K562 (cell line): ENCODE results near the gene SERPINB7. TPM values are rescaled to one million over a fixed set of nuclear protein-coding genes. Genes with fewer than 3 reads are reported as not detected.

ENCODE experiments used
- ATAC-seq: fragments of 200-7000 bp; cut with Tn5 transposase; 3 replicates; pipeline ENCODE4 v1.9.1; 2020; ENCODE audit warnings: moderate library complexity
- BruUV-seq: library from RNA; stranded (reverse); fragments of 400-500 nt; replicated peaks from 2 replicates; lab custom pipeline; 2021; lab: Mats Ljungman, UMichigan
- CTCF ChIA-PET: fragments of 300-600 bp; formaldehyde crosslinking; extraction: SDS; loops from one replicate; lab custom pipeline; 2021; ENCODE audit warnings: low intra/inter-chr PET ratio; lab: Yijun Ruan, JAX
- POLR2A ChIA-PET: fragments of 300-600, 350-650 bp; sonication (Branson Sonifier 250); formaldehyde crosslinking; extraction: SDS; loops from one replicate; lab custom pipeline; 2021; ENCODE audit warnings: antibody characterized with exemption, inconsistent platforms; lab: Yijun Ruan, JAX
- DNase-seq, 4 experiments: peaks; one replicate each; pipeline versions ENCODE4 v3.0.0 to v3.0.0-alpha.2; 2011 to 2018; ENCODE audit warnings: low spot score in 3 of 4, mixed read lengths in 3 of 4; ENCODE audit errors: extremely low read depth in 1 of 4
- FAIRE-seq: peaks from 2 replicates; lab custom pipeline; 2011; peaks lifted over from hg19 to GRCh38; lab: Jason Lieb, UNC
- H2AFZ ChIP-seq: 2 replicates; pipeline ENCODE4 v1.6.0; 2011; ENCODE audit warnings: low read depth, low read length, control low read depth, inconsistent platforms
- H3K27ac ChIP-seq: fragments of 200-600 bp; 3 replicates; pipeline ENCODE4 v1.8.0; 2011; ENCODE audit warnings: low read depth, mild to moderate bottlenecking, control low read depth, inconsistent platforms, low read length, moderate library complexity, mixed read lengths; ENCODE audit errors: extremely low read depth
- H3K27me3 ChIP-seq, 2 experiments: fragments of 300-600 bp in 1 of 2; 2 replicates in 1 of 2; 3 replicates in 1 of 2; pipeline versions ENCODE4 v1.6.0 to v1.8.0; 2011; ENCODE audit warnings: inconsistent platforms in 2 of 2, low read length in 2 of 2, mild to moderate bottlenecking in 1 of 2, mixed read lengths in 1 of 2, moderate library complexity in 1 of 2; ENCODE audit not compliant: control insufficient read depth in 2 of 2, insufficient read depth in 2 of 2
- H3K36me3 ChIP-seq: fragments of 300-600 bp; 3 replicates; pipeline ENCODE4 v1.8.0; 2011; ENCODE audit warnings: mild to moderate bottlenecking, low read length, inconsistent platforms; ENCODE audit not compliant: control insufficient read depth, insufficient read depth
- H3K4me1 ChIP-seq, 2 experiments: fragments of 200-600 bp in 1 of 2; replicated peaks in 1 of 2; 2 replicates in 1 of 2; 3 replicates in 1 of 2; pipeline versions ENCODE4 v1.5.1 to v1.8.0; 2011; ENCODE audit warnings: inconsistent platforms in 2 of 2, low read length in 2 of 2, mild to moderate bottlenecking in 1 of 2, mixed read lengths in 1 of 2, moderate library complexity in 1 of 2; ENCODE audit not compliant: control insufficient read depth in 2 of 2, insufficient read depth in 2 of 2
- H3K4me2 ChIP-seq: 2 replicates; pipeline ENCODE4 v1.6.1; 2011; ENCODE audit warnings: low read length, control low read depth, inconsistent platforms, mixed read lengths; ENCODE audit not compliant: insufficient read depth
- H3K4me3 ChIP-seq: fragments of 200-600 bp; sonication (generic), shearing (Covaris generic); 2 replicates; pipeline ENCODE4 v1.5.1; 2016; ENCODE audit warnings: control low read depth, inconsistent platforms
- H3K79me2 ChIP-seq: fragments of 200-600 bp; 3 replicates; pipeline ENCODE4 v1.8.0; 2011; ENCODE audit warnings: low read length, inconsistent platforms; ENCODE audit not compliant: control insufficient read depth, insufficient read depth
- H3K9ac ChIP-seq, 2 experiments: 2 replicates each; pipeline versions ENCODE4 v1.6.0 to v1.6.1; 2011; ENCODE audit warnings: low read depth in 2 of 2, low read length in 2 of 2, control low read depth in 1 of 2, inconsistent platforms in 1 of 2, mild to moderate bottlenecking in 1 of 2, mixed read lengths in 1 of 2; ENCODE audit not compliant: insufficient read depth in 1 of 2
- H3K9me1 ChIP-seq: one replicate; pipeline ENCODE4 v1.6.0; 2011; ENCODE audit warnings: inconsistent platforms, mild to moderate bottlenecking, low read length, moderate library complexity; ENCODE audit not compliant: control insufficient read depth, insufficient read depth
- H3K9me3 ChIP-seq: replicated peaks from 2 replicates; pipeline ENCODE4 v1.5.1; 2011; ENCODE audit warnings: low read depth, low read length, inconsistent platforms; ENCODE audit not compliant: control insufficient read depth, insufficient read depth
- H4K20me1 ChIP-seq: replicated peaks from 2 replicates; pipeline ENCODE4 v1.6.1; 2011; ENCODE audit warnings: low read length, inconsistent platforms, mixed read lengths; ENCODE audit not compliant: control insufficient read depth, insufficient read depth
- ARID2 ChIP-seq: fragments of 450-650 bp; IDR thresholded peaks from 2 replicates; pipeline ENCODE4 v1.6.1; 2017; ENCODE audit warnings: antibody characterized with exemption, mild to moderate bottlenecking
- CCNT2 ChIP-seq: IDR thresholded peaks from 2 replicates; pipeline ENCODE4 v1.6.1; 2011; ENCODE audit warnings: borderline replicate concordance, low read depth, mild to moderate bottlenecking, moderate library complexity, mixed read lengths, low read length; ENCODE audit not compliant: insufficient read length; ENCODE audit errors: extremely low read depth
- DMBX1 ChIP-seq: fragments of 250-450 bp; sonication (Bioruptor Pico); IDR thresholded peaks from 2 replicates; pipeline ENCODE4 v1.8.0; 2022; ENCODE audit warnings: inconsistent platforms, mild to moderate bottlenecking, moderate library complexity, borderline replicate concordance
- E2F6 ChIP-seq, 2 experiments: IDR thresholded peaks; 2 replicates each; pipeline ENCODE4 v1.6.1; 2011; ENCODE audit warnings: borderline replicate concordance in 1 of 2, control low read depth in 1 of 2, low read depth in 1 of 2, low read length in 1 of 2, mild to moderate bottlenecking in 1 of 2, mixed read lengths in 1 of 2, moderate library complexity in 1 of 2; ENCODE audit not compliant: insufficient read depth in 1 of 2, insufficient read length in 1 of 2, poor library complexity in 1 of 2, severe bottlenecking in 1 of 2; ENCODE audit errors: extremely low read depth in 1 of 2
- FOXA3 ChIP-seq, 2 experiments: fragments of 450-650 bp in 1 of 2; sonication (generic) in 1 of 2; formaldehyde crosslinking; IDR thresholded peaks in 1 of 2; conservative IDR thresholded peaks in 1 of 2; 2 replicates each; pipeline versions ENCODE4 v1.4.0 to v1.8.0; 2020 to 2022; ENCODE audit warnings: mild to moderate bottlenecking in 2 of 2, missing genetic modification reagents in 1 of 2
- HDAC2 ChIP-seq: fragments of 450-650 bp; IDR thresholded peaks from 2 replicates; pipeline ENCODE4 v1.6.1; 2016; ENCODE audit warnings: mild to moderate bottlenecking
- MCM7 ChIP-seq, 2 experiments: fragments of 450-650 bp; IDR thresholded peaks; 2 replicates each; pipeline ENCODE4 v1.6.1; 2016 to 2018
- MYNN ChIP-seq, 2 experiments: sonication (generic); formaldehyde crosslinking in 1 of 2; IDR thresholded peaks; 2 replicates each; pipeline versions ENCODE4 v1.5.0 to v1.6.1; 2016 to 2020; ENCODE audit warnings: antibody characterized with exemption in 1 of 2, missing genetic modification reagents in 1 of 2
- PHB ChIP-seq: fragments of 250-450 bp; sonication (Bioruptor Pico); IDR thresholded peaks from 2 replicates; pipeline ENCODE4 v1.5.0; 2021
- POLR2G ChIP-seq: fragments of 200-400 bp; formaldehyde crosslinking; IDR thresholded peaks from 2 replicates; pipeline ENCODE4 v1.6.1; 2017; ENCODE audit warnings: low read depth, mild to moderate bottlenecking, antibody characterized with exemption, low read length, moderate library complexity
- SAFB ChIP-seq: fragments of 200-400 bp; formaldehyde crosslinking; IDR thresholded peaks from 2 replicates; pipeline ENCODE4 v1.6.1; 2017; ENCODE audit warnings: low read depth, low read length, borderline replicate concordance
- SFPQ ChIP-seq: fragments of 200-400 bp; formaldehyde crosslinking; IDR thresholded peaks from 2 replicates; pipeline ENCODE4 v1.6.1; 2017; ENCODE audit warnings: mild to moderate bottlenecking, low read depth, low read length, moderate library complexity
- SIX5 ChIP-seq, 2 experiments: IDR thresholded peaks; 2 replicates each; pipeline ENCODE4 v1.6.1; 2011; ENCODE audit warnings: low read length in 2 of 2, borderline replicate concordance in 1 of 2, low read depth in 1 of 2, mild to moderate bottlenecking in 1 of 2, moderate library complexity in 1 of 2; ENCODE audit not compliant: insufficient read depth in 1 of 2
- THRAP3 ChIP-seq: fragments of 450-650 bp; IDR thresholded peaks from 2 replicates; pipeline ENCODE4 v1.6.1; 2016; ENCODE audit warnings: mild to moderate bottlenecking, inconsistent platforms, borderline replicate concordance
- TOE1 ChIP-seq, 2 experiments: fragments of 450-650 bp in 1 of 2; sonication (generic) in 1 of 2; formaldehyde crosslinking in 1 of 2; IDR thresholded peaks; 2 replicates each; pipeline versions ENCODE4 v1.7.1 to v1.8.0; 2016 to 2022; ENCODE audit warnings: borderline replicate concordance in 2 of 2, mild to moderate bottlenecking in 2 of 2, antibody characterized with exemption in 1 of 2, inconsistent platforms in 1 of 2, low read depth in 1 of 2, missing genetic modification reagents in 1 of 2, moderate library complexity in 1 of 2
- ZFP1 ChIP-seq: fragments of 450-650 bp; formaldehyde crosslinking; IDR thresholded peaks from 2 replicates; pipeline ENCODE4 v1.4.0; 2020; ENCODE audit warnings: mild to moderate bottlenecking, mixed read lengths
- ZNF311 ChIP-seq: fragments of 250-450 bp; sonication (Bioruptor Pico); IDR thresholded peaks from 2 replicates; pipeline ENCODE4 v1.4.0; 2020; ENCODE audit warnings: mild to moderate bottlenecking, moderate library complexity
- WGBS: fragments of 100-300 bp; shearing (Covaris generic); methylation state at CpG from one replicate; pipeline ENCODE4 v1.1.6; 2016; ENCODE audit warnings: low coverage, mixed read lengths; ENCODE audit not compliant: insufficient coverage; ENCODE audit errors: missing lambda C conversion rate; 5-methylcytosine and 5-hydroxymethylcytosine counted together
- in situ Hi-C: fragments of 300-500 bp; cut with MboI; formaldehyde crosslinking; loops from 4 replicates; pipeline ENCODE4 v1.15.0; 2018; ENCODE audit warnings: inconsistent platforms, mixed read lengths
- intact Hi-C: fragments of 100-400 bp; cut with micrococcal nuclease; formaldehyde crosslinking; loops from 2 replicates; pipeline ENCODE4 v1.14.2; 2022
- polyA plus RNA-seq, 8 experiments: library from polyadenylated mRNA; depleted of rRNA in 4 of 8; stranded (reverse) in 5 of 8; unstranded in 3 of 8; fragments of >200 nt; fragmentation: Nextera tagmentation in 2 of 8; fragmentation: Illumina TruSeq in 1 of 8; extraction: Ambion mirVana in 2 of 8; extraction: Trizol in 1 of 8; gene quantifications; 2 replicates each; pipeline versions ENCODE4 v1.2.1 to v1.2.3, GENCODE V29; 2011 to 2014; ENCODE audit warnings: inconsistent platforms in 1 of 8, missing spikeins in 1 of 8
- total RNA-seq, 7 experiments: library from RNA; depleted of rRNA in 6 of 7; stranded (reverse); fragments of >200 nt in 6 of 7; fragmentation: Illumina TruSeq in 2 of 7; extraction: Trizol in 2 of 7; gene quantifications; 2 replicates each; pipeline versions ENCODE4 v1.2.1 to v1.2.3, GENCODE V29; 2011 to 2021; ENCODE audit warnings: low replicate concordance in 1 of 7
- TF ChIP-seq, protein P1 (sequence below): IDR thresholded peaks from 2 replicates; pipeline ENCODE4 v1.6.1; 2011; ENCODE audit not compliant: insufficient read length; ENCODE audit errors: extremely low read depth

Gene SERPINB7
- total and polyA plus RNA-seq, 9 of the 15 experiments (the other 6 are each of a cell fraction or from before 2014, with no cell fraction given): not detected

DNA sequence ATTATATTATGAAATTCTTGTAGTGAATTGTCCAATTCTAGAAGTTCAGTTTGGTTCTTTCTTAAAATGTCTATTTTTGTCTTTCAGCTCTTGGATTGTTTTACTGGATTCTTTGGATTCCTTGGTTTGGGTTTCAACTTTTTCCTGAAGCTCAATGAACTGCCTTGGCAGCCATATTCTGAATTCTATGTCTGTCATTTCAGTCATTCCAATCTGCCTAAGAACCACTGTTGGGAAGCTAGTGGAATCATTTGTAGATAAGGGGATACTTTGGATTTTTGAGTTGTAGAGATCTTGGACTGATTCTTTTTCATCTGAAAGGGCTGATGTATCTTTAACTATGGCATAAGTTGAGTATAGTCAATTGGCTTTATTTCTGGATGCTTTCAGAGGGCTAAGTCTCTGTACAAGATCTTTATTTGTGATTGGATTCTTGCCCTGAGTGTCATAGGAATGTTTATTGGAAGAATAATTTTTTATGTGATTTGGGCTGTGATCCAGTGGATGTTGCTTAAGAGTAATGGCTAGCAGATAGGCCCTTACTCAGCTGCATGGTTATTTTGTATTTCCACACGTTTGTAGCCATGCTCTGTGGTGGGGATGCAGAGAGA lies 42.3 kb downstream of the SERPINB7 start:
- H3K27ac ChIP-seq: no peak overlapping the region
- H2AFZ ChIP-seq: no peak overlapping the region
- H3K9ac ChIP-seq: no peak overlapping the region
- no peaks in the 10 kb centered on the region for H3K9me3 ChIP-seq
- H3K9me1 ChIP-seq: no peaks in the 10 kb centered on the region
- no peaks in the 10 kb centered on the region for H4K20me1 ChIP-seq
- FAIRE-seq: no peak
- no peaks in the 10 kb centered on the region for H3K36me3 ChIP-seq
- H3K4me1 ChIP-seq: no peaks in the 10 kb centered on the region
- TF ChIP-seq HDAC2 (no peak), CCNT2 (no peak), MCM7 (IDR thresholded peaks at IDR 0.05) (no peak), TOE1 (IDR thresholded peaks at IDR 0.05; ENCODE audit: borderline replicate concordance) (no peak), TOE1 (CRISPR knock-in tag; IDR thresholded peaks at IDR 0.05; ENCODE audit: borderline replicate concordance, low read depth) (no peak), POLR2G (no peak), DMBX1 (CRISPR knock-in tag) (no peak), ARID2 (no peak), THRAP3 (no peak), MYNN (IDR thresholded peaks at IDR 0.05) (no peak), MYNN (CRISPR knock-in tag; IDR thresholded peaks at IDR 0.05) (no peak), SAFB (no peak), ZFP1 (CRISPR knock-in tag) (no peak), SFPQ (no peak), FOXA3 (CRISPR knock-in tag; conservative IDR thresholded peaks at IDR 0.05 in 1 of 2, IDR thresholded peaks at IDR 0.05 in 1 of 2) (no peak), E2F6 (IDR thresholded peaks at IDR 0.05; ENCODE audit: borderline replicate concordance in 1 of 2, extremely low read depth in 1 of 2, insufficient read depth in 1 of 2, insufficient read length in 1 of 2, low read depth in 1 of 2, low read length in 1 of 2, poor library complexity in 1 of 2, severe bottlenecking in 1 of 2) (no peak), SIX5 (IDR thresholded peaks at IDR 0.05; ENCODE audit: borderline replicate concordance in 1 of 2, insufficient read depth in 1 of 2, low read depth in 1 of 2, low read length in 2 of 2) (no peak), ZNF311 (CRISPR knock-in tag) (no peak), PHB (CRISPR knock-in tag) (no peak)
- TF ChIP-seq, protein P1, sequence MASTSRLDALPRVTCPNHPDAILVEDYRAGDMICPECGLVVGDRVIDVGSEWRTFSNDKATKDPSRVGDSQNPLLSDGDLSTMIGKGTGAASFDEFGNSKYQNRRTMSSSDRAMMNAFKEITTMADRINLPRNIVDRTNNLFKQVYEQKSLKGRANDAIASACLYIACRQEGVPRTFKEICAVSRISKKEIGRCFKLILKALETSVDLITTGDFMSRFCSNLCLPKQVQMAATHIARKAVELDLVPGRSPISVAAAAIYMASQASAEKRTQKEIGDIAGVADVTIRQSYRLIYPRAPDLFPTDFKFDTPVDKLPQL: no peak
- TF ChIP-seq, all 486 proteins: peak for 0
- no peak overlapping the region for H3K4me2 ChIP-seq
- intact Hi-C loops: no loop called here
- WGBS: 0% methylated on average over 1 of the region's 1 CpG
- in situ Hi-C loops: no loop called here
- DNase-seq (no peak), ATAC-seq (no peak)
- H3K27me3 ChIP-seq: no peaks in the 10 kb centered on the region
- POLR2A ChIA-PET: no interaction called here
- H3K4me3 ChIP-seq: no peak overlapping the region
- no TSS peak for BruUV-seq
- H3K79me2 ChIP-seq: no peaks in the 10 kb centered on the region
- CTCF ChIA-PET: no interaction called here
